Measurements from ENCODE around the gene LAMC3.

- TF ChIP-seq EP300 (conservative IDR thresholded peaks at IDR 0.05; ENCODE audit: poor library complexity, severe bottlenecking) (no peak), CTCF (IDR thresholded peaks at IDR 0.05; ENCODE audit: poor library complexity, severe bottlenecking) (no peak), POLR2AphosphoS5 (IDR thresholded peaks at IDR 0.05) (no peak), EZH2 (IDR thresholded peaks at IDR 0.05; ENCODE audit: borderline replicate concordance, insufficient read depth, low read length, poor library complexity, severe bottlenecking) (no peak), RAD21 (conservative IDR thresholded peaks at IDR 0.05) (no peak), REST (IDR thresholded peaks at IDR 0.05; ENCODE audit: borderline replicate concordance) (no peak)
These were observed 133.2 kb downstream of the LAMC3 start for GRCh38 chr9:131142160-131142559.

All from neural cell (in vitro differentiated cells).